HG03520 (cell line): ENCODE measurements around the gene GRB10.
"Not testable (repeated sequence)": the region's sequence is repeated elsewhere in the genome, so short reads cannot be mapped to it uniquely, and the experiment has no call there.

ENCODE experiments used
- ATAC-seq: cut with Tn5 transposase; IDR thresholded peaks from one replicate; pipeline ENCODE4 v1.9.1; 2021; ENCODE audit warnings: mild to moderate bottlenecking, moderate library complexity; ENCODE audit not compliant: unreplicated experiment

Gene GRB10

DNA sequence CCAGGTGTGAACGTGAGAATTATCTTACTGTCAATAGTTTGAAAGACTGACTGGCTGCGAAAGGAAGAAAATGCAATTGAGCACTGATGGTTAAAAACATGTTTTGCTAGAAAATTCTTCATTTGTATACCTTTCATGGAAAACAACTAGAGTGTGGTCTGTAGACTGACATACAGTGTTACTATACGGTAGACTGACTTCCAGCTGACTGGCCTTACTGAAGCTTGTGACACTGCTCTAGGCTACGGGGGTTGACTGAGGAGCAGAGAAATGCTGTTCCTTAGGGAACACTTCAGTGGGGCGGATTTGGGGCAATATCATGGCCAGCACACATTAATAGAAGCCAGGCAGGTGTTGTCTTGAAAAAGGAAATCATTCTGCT, 191.6 kb downstream of the GRB10 start:
- ATAC-seq, result no peak

DNA sequence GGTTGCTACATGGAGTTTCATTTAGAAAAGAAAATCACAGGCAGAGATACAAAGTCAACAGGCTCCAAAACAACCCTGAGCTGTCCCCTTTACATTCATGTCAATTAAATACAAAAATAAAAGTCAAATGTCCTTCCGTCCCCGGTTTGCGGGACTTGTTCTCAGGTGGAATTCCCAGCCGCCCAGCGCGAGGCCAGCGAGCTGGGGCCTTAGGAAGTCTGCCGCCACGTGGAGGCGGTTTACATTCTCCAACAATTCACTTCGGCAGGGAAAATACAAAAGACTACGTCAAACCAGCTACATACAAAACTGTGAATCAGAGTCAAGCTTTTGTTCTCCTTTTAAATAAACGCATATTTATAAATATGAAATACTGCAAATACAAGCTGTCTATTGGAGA, 192.2 kb downstream of the GRB10 start:
- no peak for ATAC-seq

DNA sequence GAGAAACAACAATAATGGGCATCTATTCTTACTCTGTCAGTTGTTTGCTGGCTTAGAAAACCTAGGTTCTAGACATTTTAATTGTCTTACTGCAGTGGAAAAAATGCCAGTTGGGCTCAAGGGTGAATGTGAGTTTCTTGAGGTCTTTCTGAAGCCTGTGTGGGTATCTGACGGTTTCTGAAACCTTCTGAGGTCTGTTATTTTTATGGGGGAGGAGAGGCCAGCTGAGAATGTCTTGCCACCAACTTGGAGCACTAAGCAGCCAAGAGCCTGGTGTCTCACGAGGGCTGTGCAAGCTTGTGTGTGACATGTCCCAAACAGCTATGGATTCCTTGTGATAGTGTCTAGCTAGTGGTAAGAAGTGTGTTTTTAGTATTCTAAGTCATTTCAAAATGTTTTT, 193.3 kb downstream of the GRB10 start:
- no peak for ATAC-seq

DNA sequence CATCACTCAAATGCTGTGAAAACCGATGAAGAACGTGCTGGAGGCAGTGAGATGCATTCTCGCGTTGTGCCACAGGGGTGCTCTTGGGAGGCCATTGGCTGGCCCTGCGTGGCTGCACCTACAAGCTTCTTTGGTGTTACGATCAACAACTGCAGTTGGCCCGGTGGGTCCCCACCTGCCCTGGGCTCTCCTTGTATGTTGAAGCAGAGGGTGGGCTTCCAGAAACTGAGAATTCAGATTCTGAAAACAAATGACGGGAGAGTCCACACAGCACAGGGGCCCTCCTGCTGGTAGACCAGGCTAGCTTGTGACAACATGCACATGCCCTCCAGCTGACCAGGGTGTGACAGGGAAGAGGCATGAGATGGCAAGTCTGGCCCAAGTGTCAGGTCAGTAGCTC, 193.8 kb downstream of the GRB10 start:
- ATAC-seq, result no peak

DNA sequence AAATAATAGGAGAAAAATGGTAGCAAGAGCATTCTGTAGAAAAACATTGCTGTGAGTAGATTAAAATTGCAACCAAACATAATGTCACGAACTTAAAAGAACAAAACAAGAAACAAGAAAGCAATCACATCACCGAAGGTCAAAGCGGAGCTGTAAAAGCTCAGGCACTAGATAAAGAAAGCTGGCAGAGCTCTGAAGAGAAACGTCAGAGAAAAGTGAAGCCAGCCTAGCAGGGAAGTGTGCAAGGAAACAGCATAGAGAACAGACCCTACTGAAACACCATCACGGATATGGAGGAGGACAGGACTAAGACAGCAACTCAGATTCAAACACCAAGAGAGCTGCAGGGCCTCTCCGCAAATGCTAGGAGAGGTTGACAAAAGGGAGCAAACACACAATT, 195.0 kb downstream of the GRB10 start:
- no peak for ATAC-seq

DNA sequence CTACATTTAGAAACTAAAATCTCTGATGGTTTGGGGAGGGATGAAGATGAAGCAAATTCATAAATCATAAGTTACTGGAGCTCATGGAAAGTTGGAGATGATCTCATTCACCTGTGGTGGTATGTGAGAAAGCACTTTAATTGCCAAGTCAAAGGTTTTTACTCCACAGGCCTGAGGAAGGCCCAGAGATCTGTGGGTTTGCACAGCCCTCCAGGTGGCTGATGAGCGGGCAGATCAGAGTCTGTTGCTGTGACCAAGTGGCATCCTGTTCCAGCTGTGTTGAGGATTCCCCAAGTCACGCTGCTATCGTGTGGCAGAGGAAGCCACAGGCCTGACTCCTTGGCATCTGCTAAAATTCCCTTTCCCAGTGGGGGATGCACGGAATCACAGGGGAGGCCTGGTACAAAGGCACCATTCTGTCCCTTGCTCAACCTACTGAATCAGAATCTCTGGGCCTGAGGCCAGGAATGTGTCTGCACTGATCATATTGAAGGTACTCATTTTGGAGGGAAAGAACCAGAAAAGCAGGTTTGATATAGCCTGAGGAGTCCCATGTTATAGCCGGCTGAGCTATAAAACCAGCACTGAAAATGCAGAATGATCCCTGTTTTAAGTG, 197.8 kb downstream of the GRB10 start:
- no peak for ATAC-seq

DNA sequence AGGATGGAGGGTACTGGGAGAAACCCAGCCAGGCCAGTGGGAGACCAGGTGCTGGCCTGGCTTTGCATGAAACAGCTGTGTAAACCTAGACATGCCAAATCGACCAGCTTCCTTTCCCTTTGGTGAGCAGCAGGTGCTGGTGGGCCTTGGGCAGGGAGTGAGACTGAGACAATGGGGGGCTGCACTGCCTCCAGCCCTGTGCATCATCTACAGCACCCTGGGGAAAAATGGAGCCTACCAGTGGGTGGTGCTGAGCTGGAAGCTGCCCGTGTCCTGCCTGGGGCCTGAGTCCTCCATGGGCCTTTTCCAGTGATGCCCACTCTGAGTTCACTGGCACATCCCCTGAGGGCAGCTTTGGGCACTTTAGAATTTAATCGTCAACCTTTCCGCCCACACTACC, 198.3 kb downstream of the GRB10 start:
- no peak for ATAC-seq

DNA sequence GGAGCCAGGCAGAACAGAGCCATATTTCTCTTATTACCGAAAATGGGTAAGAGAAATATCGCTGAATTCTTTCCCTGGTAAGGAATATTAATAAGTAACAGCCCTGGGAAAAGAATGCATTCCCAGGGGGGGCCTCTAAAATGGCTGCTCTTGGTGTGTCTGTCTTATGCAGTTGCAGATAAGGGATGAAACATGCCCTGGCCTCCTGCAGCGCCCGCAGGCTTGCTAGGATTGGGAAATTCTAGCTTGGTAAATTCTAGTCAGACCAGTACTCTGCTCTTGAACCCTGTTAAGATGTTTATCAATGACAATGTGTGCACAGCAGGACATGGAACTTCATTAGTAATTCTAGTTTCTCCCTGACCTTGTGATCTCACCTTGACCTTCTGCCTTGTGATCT, 199.4 kb downstream of the GRB10 start:
- not testable (repeated sequence) for ATAC-seq

DNA sequence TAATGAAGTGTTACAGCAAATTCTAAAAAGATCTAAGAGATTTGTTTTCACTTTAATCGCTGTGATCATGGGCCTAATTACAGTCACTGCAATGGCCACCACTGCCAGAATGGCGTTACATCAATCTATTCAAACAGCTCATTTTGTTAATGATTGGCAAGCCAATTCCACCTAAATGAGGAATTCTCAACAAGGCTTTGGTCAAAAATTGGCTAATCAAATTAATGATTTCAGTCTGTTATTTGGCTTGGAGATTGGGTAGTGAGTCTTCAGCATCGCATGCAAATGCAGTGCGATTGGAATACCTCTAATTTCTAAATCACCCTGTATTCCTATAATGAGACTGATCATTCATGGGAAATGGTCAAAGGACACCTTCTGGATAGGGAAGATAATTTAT, 200.4 kb downstream of the GRB10 start:
- ATAC-seq, result not testable (repeated sequence)

DNA sequence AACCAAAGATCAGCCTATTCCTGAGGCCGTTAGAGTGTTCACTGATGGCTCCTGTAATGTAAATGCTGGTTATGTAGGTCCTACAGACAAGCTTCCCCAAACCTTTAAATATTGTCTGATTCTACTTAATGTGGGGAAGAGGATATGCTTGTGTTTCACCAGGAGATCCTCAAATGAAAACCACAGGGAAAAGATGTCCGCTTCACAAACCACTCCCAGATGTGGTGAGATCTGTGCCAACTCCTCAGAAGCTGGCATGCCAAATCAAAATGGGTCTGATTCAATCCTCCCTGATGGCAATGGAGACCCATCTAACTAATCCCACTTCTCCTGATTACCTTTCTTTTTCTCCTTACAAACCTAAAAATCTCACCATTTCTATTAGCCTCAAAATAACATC, 202.0 kb downstream of the GRB10 start:
- not testable (repeated sequence) for ATAC-seq

DNA sequence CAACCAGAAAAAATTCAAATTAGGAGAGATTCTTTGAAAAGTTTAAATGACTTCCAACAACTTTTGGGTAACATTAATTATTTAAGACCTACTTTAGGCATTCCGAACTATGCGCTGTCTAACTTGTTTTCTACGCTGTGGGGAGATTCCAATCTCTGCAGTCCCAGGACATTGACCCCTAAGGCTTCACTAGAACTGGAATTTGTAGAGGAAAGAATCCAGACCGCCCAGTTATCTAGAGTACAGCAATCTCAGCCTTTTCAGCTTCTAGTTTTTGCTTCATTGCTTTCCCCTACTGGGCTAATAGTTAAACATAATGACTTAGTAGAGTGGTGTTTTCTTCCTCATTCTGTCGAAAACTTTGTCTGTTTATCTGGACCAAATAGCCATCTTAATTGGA, 202.6 kb downstream of the GRB10 start:
- ATAC-seq, result no peak

DNA sequence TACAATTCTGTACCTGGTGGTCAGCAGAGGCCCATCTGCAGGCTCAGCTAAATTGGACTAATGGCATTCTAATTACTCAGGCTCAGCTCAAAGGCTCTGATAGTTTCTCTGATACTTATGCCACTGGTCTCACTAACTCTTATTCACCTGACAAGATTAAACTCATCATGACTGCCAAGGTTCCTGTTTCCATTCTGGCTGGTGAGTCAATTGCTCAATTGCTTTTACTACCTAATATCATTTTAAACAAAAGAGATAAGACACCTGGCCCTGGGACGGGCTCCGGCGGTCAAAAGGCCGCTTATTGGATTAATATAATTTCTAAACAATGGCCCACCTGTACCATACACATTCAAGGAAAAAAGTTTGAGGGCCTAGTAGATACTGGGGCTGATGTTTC, 204.6 kb downstream of the GRB10 start:
- ATAC-seq, result not testable (repeated sequence)

DNA sequence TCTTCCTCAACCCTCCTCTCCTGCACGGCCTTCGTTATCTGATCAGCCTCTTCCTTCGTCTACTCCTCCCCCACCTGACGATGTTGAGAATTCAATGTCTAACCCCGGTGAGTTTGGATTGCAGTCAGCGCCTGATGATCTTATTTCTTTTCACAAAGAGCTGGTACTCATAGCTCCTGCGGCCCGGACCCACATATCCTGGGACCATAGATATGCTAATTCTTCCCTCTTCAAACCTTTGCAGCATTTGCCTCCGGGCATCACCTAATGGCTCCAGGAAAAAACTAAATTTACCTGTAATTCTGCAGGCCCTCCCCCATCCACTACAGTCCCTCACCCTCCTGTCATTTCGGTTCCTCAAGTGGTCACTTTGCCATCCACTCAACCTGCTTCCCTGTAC, 205.1 kb downstream of the GRB10 start:
- ATAC-seq, result no peak

DNA sequence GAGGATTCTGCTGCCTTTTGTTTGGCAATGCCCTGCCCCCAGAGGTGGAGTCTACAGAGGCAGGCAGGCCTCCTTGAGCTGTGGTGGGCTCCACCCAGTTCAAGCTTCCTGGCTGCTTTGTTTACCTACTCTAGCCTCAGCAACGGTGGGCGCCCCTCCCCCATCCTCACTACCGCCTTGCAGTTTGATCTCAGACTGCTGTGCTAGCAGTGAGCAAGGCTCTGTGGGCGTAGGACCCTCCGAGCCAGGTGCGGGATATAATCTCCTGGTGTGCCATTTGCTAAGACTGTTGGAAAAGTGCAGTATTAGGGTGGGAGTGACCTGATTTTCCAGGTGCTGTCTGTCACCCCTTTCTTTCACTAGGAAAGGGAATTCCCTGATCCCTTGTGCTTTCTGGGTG, 206.3 kb downstream of the GRB10 start:
- not testable (repeated sequence) for ATAC-seq

DNA sequence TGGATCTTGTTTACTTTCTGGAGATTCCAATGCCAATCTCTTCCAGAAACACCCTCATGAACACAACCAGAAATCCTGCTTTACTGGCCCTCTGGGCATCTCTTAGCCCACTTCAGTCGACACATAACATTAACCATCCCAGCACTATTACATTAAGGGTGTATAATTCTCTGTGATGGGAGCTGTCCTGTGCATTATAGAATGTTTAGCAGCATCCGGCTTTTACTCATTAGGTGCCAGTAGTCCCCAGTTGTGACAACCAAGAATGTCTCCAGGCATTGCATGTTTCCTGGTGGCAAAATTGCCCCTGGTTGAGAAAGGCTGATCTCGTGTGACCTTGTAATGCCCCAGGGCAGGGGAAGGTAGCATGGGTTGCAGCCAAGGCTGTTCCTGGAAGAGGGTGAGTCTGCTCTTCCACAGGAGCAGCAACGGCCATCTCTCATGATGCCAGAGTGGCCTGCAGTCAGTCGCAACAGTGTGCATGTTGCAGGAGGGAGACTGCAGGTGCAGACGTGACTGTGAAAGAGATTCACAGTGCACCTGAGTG, 214.9 kb downstream of the GRB10 start:
- no peak for ATAC-seq

DNA sequence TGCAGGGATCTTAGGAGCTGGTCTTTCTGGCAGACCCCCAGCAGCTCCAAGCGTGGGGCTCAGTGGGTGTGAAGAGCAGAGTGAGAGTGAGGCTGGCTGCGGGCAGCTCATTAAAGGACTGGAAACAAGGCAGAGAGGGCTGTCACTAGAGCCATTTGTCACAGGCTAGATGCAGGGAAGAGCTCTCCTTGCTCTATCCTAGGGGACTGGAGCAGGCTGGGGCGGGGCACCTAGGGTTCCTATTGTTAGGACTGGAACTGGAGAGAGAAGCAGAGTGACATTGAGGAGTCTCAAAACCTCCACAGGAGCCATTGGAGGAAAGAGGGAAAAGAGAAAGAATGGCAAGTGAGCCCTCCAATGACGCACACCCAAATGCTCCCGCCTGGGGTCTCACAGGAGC, 216.7 kb downstream of the GRB10 start:
- no peak for ATAC-seq

DNA sequence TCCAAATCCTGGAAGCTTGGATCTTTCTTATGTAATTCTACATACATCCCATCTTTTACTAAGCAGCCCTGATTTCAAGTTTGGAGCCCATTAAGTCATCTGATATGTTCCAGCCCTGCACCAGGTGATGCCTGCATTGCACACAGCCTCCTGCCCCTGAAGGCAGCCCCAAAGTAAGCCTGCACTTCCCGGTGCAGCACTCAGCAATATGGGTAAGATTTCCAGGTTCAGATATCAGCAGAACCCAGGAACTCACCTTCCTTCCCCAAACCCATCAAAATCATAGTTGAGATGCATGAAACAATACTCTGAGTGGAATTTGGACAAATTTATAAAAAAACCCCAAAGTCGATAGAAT, 217.2 kb downstream of the GRB10 start:
- no peak for ATAC-seq

DNA sequence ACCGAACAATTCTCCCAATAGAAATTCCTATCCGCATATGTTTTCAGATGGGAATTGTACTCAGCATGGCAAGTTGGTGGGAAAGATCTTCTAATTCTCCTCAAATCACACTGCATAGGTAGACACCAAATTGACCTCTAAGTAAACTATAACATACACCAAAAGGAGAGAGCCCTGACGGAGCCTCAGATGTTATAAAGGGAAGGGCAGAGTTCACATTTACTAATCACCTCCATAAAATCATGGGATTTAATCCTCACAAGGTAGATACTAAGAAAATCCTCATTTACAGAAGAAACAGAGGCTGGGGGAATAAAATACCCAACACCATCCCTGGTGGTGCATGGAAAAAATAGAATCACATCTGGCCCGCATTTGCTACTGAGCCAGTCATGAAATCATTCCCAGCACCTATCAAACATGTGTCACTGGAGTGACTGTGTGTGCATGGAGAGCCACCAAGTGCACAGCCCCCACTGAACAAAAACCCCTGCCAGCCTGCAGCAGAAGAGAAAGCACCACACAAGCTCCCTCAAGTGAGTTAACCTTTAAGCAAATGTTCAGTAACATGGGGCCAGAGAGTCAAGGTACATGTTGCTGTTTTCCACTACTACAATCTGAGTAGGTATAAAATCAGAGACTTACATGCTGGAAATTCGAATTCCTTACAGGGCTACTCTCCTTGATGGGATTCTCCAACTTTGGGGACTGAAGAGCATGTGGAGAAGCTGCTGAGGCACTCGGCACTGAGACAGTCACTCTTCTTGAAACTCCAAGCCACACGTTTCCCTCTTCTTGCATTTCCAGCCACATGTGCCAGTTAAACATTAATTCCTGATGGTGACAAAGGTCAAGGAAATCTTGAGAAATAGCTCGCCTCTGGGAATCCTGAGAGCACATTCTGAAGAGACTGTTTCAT, 217.8 kb downstream of the GRB10 start, which contains the start of gene DDC:
TSS of gene DDC (minus strand) at position 766 of the 919 bp plus-strand sequence. CDS start 21,320 bp downstream, outside the sequence.
- ATAC-seq, result no peak

DNA sequence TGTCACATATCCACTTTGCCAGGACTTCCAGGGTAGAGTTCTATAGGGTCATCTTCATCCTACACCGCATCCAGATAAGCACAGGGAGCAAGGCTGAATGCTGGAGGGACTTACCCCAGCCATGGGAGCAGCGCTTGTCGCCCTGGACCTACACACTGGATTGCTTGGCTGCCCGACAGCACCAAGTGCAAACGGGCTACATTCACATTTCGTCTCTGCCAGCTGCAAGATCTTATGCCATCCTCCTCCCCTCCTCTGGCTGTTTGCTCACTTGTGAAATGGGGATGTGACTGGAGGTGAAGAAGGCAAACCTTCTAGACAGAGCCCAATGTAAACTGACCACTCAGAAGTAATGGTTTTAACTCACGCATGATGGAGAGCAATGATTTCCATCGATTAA, 218.5 kb downstream of the GRB10 start:
- ATAC-seq, result no peak

DNA sequence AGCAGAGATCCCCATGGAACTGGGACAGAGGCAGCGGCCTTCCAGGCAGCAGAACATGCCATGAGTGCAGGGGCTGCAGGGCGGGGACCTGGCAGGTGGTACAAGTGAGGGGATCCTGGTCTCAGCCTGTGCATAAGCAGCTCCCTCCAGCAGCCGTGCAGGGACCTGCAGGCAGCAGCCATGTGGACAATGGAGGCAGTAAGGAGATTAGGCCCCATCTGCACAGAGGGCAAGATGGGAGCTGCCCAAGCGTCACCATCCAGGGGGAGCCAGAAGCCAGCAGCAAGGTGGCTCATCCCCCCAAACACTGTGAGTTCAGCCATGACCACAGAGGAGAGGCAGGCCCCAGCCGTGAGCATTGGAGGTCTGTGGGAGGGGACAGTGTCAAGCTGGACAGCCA, 220.6 kb downstream of the GRB10 start:
- no peak for ATAC-seq

DNA sequence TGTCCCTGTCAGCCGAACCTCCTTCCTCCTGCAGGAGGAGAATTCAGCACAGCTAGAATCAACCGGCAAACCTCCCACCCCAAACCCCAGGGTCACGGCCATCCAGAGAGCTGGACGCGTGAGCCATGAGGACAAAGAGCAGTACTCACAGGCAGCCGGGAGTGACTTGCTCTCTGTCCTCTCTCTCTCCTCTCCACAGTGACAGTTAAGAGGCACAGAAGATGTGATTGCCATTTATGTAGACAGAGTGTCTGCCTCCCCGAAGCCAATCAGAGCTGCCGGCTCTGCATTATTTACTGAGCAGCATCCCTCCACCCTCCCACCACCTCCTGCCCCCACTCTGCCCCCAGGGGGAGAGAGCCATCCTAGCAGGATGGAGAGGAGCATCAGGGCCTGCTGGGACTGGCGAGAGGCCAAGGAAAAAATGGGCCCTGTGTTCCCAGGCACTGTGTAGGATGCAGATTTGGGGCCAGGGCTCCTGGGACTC, 221.8 kb downstream of the GRB10 start:
- ATAC-seq, result no peak

DNA sequence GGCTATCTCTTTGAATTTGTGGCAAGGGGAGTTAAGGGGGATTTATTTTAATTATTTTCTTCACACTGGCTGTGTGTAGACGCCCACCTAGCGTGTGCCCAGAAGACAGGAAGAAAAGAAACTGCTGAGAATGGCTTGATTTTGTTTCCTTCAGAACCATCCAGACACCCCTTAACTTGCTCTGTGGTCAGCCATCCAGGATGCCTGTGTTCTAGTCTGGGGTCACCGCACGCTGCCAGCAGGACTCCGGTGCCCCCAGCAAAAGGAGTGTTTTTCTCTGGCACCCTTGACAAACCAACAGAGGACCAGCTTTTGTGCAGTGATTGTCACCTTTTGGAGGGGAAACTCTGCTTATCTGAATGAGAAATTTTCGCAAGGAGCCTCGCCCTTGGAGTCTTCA, 222.8 kb downstream of the GRB10 start:
- no peak for ATAC-seq
